GM12891 (cell line): ENCODE data around the gene PIM3.

Experiments
- PAX5 ChIP-seq: IDR thresholded peaks from 2 replicates; pipeline ENCODE4 v1.6.1; 2011; ENCODE audit warnings: low read length, moderate library complexity, mild to moderate bottlenecking; ENCODE audit not compliant: insufficient read depth, severe bottlenecking
- POLR2A ChIP-seq: IDR thresholded peaks from 2 replicates; pipeline ENCODE4 v1.6.1; 2011; ENCODE audit warnings: low read depth, low read length, control low read depth
- POLR2AphosphoS5 ChIP-seq: IDR thresholded peaks from 2 replicates; pipeline ENCODE4 v1.6.1; 2011; ENCODE audit warnings: low read depth, low read length, control low read depth

GRCh38 chr22:49977578-49977977 is 17.0 kb downstream of the PIM3 start:
- TF ChIP-seq PAX5 (no peak), POLR2A (no peak), POLR2AphosphoS5 (no peak)
